HG02678 (cell line): ENCODE results near the gene ECEL1.
"Not testable (repeated sequence)": the region's sequence is repeated elsewhere in the genome, so short reads cannot be mapped to it uniquely, and the experiment has no call there.

Experiments used
- ATAC-seq: cut with Tn5 transposase; IDR thresholded peaks from one replicate; pipeline ENCODE4 v1.9.1; 2021; ENCODE audit warnings: mild to moderate bottlenecking, moderate library complexity; ENCODE audit not compliant: unreplicated experiment

Gene ECEL1

GRCh38 chr2:232464544-232464885 lies 23.1 kb downstream of the ECEL1 start:
- no peak for ATAC-seq

DNA sequence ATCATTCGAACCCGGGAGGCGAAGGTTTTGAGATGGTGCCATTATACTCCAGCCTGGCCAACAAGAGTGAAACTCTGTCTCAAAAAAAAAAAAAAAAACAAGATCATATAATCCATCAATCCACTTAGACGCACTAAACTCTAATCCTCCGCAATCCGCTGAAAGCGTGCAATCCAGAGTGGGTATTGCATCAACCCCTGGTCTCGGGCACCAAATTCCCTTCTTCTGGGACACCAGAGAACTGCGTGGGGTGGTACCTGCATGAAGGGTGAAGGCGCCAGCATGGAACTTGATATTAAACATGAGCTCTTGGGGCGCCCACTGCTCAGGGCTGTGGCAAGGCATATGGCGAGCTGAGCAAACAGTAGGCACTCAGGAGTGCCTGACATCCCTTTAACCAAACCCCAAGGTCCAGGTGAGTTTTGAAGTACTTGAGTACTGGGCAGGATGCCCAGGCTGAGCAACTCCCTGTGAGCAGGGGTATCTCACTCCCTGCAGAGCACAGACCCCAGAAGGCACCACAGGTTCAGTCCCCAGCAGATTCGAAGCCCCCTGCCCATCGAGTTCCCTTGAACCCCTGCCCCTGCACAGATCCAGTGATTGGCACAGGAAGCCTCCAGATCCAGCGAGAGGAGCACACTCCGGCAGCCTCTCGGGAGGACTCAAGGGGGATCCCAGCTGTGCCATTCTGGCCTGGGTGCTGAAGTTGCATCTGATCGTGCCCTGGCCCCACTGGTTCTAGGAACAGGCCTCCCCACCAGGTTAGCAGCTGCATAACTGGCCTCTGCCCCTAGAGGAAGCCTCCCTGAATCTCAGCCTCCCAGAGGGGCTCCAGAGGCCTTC lies 23.7 kb downstream of the ECEL1 start:
- no peak for ATAC-seq

DNA sequence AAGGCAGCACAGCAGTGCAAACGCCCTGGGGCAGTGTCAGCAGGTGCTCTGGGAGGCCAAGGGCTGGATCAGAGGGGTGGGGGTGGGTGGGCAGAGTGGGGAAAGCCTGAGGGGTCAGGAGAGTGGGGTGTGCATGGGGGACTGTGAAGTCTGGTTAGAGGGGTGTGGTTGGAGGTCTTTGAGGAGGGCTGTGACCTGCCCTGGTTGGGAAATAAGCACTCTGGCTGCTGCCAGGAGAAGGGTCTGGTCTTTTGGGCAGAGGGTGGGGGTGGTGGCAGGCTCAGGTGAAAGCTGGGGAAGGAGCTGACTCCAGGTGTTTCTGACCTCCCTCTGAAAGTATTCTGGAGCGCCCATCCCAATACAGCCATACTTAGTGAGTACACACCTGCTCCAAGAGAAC lies 27.5 kb downstream of the ECEL1 start:
- no peak for ATAC-seq

- no peak for ATAC-seq
Measured at GRCh38 chr2:232459419-232460035, 28.1 kb downstream of the ECEL1 start.

DNA sequence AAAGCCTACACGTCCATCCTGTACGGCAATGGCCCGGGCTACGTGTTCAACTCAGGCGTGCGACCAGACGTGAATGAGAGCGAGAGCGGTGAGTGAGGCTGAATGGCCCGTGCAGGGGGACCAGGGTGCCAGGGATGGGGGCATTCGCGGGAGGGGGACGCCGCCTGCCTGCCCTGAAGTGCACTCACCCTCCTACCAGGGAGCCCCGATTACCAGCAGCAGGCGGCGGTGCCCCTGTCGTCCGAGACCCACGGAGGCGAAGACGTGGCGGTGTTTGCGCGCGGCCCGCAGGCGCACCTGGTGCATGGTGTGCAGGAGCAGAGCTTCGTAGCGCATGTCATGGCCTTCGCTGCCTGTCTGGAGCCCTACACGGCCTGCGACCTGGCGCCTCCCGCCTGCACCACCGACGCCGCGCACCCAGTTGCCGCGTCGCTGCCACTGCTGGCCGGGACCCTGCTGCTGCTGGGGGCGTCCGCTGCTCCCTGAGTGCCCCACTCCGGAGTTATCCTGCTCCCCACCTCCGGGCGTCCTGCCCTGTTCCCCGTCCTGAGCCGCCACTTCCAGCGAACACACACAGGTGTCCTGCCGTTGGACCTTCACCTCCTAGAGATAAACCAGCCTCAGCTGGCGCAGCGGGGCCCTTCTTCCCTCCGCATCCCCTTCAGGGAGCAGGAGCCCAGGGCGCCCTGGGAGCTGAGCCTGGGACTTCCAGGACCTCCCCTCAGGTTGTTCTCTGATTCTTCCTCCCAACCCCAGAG lies 28.8 kb downstream of the ECEL1 start:
- ATAC-seq: no peak

DNA sequence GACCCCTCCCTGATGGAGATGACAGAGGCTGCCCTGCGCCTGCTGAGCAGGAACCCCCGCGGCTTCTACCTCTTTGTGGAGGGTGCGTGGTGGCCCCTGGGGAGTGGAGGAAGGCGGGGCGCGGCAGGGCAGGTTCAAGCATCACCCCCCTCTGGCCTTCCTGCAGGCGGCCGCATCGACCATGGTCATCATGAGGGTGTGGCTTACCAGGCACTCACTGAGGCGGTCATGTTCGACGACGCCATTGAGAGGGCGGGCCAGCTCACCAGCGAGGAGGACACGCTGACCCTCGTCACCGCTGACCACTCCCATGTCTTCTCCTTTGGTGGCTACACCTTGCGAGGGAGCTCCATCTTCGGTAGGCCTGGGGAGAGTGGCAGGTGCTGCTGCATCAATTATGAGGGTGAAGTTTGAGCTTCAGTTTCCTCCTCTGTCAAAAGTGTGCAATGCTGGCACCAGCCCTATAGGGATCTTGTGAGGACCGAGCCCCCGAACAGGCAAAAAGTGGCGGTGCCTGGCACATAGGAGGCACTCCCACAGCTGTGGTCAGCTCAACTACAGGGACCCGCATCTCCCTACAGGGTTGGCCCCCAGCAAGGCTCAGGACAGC lies 29.5 kb downstream of the ECEL1 start:
- no peak for ATAC-seq

- no peak for ATAC-seq
Measured at GRCh38 chr2:232457121-232458011, 30.3 kb downstream of the ECEL1 start.

DNA sequence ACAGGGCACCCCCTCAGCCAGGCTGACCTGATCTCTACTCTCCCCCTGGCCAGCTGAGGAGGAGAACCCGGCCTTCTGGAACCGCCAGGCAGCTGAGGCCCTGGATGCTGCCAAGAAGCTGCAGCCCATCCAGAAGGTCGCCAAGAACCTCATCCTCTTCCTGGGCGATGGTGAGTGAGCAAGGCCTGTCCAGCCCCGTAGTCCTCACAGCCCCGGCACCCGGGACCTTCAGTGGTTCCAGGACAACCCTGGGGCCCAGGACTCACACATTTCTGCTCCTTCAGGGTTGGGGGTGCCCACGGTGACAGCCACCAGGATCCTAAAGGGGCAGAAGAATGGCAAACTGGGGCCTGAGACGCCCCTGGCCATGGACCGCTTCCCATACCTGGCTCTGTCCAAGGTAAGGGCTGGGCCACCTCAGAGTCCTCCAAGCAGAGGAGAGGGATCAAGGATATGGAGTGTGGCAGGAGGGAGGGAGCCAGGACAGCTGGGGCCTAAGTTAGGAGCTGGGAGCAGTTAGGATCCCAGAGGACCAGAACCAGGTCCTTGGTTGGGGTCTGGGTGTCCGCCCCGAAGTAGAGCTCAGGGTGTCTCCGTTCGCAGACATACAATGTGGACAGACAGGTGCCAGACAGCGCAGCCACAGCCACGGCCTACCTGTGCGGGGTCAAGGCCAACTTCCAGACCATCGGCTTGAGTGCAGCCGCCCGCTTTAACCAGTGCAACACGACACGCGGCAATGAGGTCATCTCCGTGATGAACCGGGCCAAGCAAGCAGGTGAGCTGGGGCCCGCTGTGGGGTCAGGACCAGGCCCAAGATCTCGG lies 31.1 kb downstream of the ECEL1 start:
- ATAC-seq: no peak

DNA sequence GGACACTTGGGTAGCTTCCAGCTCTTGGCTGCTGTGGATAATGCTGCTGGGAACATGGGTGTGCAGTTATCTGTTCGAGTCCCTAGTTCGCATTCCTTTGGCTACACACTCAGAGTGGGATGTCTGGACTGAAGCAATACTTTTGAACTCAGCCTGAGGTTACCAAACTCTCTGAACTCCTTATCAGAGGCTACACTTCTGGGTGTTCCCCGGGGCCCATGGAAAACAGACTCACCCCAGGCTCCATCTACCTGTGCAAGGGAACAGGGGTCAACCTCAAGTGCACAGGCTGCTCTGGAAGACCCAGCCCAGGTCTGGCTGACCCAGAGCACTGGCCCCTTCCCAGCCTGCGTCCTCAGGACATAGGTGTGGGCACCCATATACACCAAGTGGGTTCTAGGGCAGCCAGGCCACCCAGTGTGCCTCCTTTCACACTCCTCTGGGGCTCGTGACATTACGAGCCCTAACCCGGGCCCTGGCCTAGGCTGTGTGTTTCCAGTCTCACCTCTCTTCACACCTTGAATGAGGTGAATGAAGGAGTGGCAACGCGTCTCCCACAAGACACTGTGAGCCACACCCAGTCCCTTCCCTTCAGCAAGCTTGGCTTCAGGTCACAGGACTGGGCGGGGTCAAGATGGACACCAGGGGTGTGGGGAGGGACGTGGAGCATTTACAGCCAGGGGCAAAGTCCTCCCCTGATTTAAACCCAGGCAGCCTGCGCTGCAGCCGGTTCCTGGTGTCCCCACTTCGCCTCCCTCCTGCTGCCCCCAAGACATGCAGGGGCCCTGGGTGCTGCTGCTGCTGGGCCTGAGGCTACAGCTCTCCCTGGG lies 32.0 kb downstream of the ECEL1 start, which contains the start of gene ALPI:
Gene ALPI (plus strand): TSS at position 728 of the 830 bp plus-strand sequence. CDS start 47 bp downstream, at position 775.
- ATAC-seq: no peak

DNA sequence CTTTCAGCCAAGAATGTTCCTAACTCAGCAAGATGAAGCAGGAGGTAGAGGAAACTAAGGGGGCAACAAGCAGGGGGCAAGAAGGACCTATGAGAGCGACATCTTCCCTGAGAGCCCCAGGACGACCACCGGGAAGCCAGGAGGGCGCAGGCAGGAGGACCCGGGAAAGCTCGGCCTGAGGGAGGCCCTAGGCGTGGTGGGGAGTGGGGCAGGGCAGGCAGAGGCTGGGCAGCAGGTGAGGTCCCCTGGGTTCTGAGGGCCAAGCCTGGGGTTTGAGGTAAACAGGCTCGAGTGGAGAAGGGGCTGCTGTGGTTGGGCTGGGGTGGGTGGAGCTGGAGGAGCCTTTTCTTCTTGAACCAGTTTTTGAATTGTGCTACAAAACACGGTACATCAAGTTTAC lies 33.0 kb downstream of the ECEL1 start:
- no peak for ATAC-seq

- not testable (repeated sequence) for ATAC-seq
Measured at GRCh38 chr2:232451645-232452044, 36.0 kb downstream of the ECEL1 start.

DNA sequence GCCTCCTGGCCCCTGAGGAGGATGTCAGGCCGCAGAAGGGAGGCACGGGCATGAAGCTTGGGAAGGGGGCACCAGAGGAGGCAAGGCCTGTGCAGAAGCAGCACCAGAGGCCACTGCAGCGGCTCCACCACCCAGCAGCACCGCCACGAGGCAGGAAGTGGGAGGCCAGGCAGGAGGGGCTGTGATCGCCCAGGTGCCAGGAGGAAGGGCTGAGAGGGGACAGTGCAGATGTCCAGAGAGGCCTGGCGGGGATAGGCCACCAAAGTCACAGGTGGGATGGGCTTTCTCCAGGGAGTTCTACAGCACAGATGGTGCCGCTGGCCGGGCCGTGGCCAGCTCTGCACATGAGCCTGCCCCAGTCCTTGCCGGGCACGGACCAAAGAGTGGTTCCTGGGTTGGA lies 37.7 kb downstream of the ECEL1 start:
- ATAC-seq: no peak

- ATAC-seq: no peak
Measured at GRCh38 chr2:232448304-232448690, 39.3 kb downstream of the ECEL1 start.

- no peak for ATAC-seq
Measured at GRCh38 chr2:232447638-232448303, 39.9 kb downstream of the ECEL1 start.

DNA sequence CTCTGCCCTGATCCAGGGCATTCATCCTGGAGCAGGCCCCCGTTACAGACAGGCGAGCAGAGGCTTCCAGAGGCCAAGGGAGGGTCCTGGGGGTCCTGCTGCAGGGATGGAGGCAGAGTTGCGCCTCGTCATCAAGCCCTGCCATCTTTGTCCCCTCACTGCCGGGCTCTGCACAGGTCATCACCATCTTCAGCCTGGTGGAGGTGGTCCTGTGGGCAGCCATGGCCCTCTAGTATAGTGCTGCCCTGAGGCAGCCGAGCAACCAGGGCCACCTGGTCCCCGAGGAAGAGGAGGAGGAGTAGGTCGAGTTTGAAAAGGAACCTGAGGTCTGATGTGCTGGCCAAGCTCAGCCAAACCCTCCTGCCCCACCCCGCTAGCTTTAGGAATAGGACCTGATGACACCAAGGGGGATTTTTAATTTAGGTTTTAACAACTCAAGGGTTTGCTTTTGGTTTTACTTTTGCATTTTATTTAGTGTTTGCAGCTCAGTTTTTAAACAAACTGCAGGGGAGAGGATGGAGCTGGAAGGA lies 40.5 kb downstream of the ECEL1 start:
- no peak for ATAC-seq

- ATAC-seq: not testable (repeated sequence)
Measured at GRCh38 chr2:232446266-232446777, 41.3 kb downstream of the ECEL1 start.

- not testable (repeated sequence) for ATAC-seq
Measured at GRCh38 chr2:232445149-232445885, 42.3 kb downstream of the ECEL1 start.
